Measurements from ENCODE around the gene AGRP.

Gene AGRP

GRCh38 chr16:67445126-67445426, 38.3 kb downstream of the AGRP start:
- Histone ChIP-seq H3K27ac (ENCODE audit: extremely low read depth, low read depth, low read length) (no peak overlapping the region), H3K9me3 (ENCODE audit: control insufficient read depth, insufficient read depth, low read depth, low read length) (no peaks in the 10 kb centered on the region), H3K36me3 (ENCODE audit: control insufficient read depth in 2 of 2, insufficient read depth in 1 of 2, low read length in 2 of 2) (peaks cover 0 to 80% of the 10 kb centered on the region in 2 experiments; a peak in 1 of 3 replicates), H3K4me1 (ENCODE audit: control insufficient read depth, insufficient read depth, low read length) (no peaks in the 10 kb centered on the region), H3K4me3 (ENCODE audit: low read depth, low read length) (no peak overlapping the region)
- POLR2A ChIA-PET, result no interaction called here
- CTCF ChIA-PET, result interaction anchor here (0.6 to 3.7 kb wide), 7 partner anchors 10 to 283 kb away, joined by 3 to 31 read pairs (median 4); no protein-coding TSS in a partner anchor
- TF ChIP-seq ZNF623 (tag by site-specific recombination; IDR thresholded peaks at IDR 0.05), result peak; percentile 69
- TF ChIP-seq HIC1 (tag by site-specific recombination; IDR thresholded peaks at IDR 0.05), result no peak
- no peak for TF ChIP-seq ZSCAN16 (tag by site-specific recombination; IDR thresholded peaks at IDR 0.05)
- no peak for TF ChIP-seq ZNF221 (tag by site-specific recombination; IDR thresholded peaks at IDR 0.05; ENCODE audit: borderline replicate concordance)
- TF ChIP-seq ZNF530 (tag by site-specific recombination; IDR thresholded peaks at IDR 0.05; ENCODE audit: low read depth), result no peak
- TF ChIP-seq ZNF776 (tag by site-specific recombination; IDR thresholded peaks at IDR 0.05; ENCODE audit: borderline replicate concordance), result no peak

- no peaks in the 10 kb centered on the region for H3K9me3 ChIP-seq (ENCODE audit: control insufficient read depth, insufficient read depth, low read depth, low read length)
Observed at GRCh38 chr16:67444259-67445125, 38.9 kb downstream of the AGRP start.

GRCh38 chr16:67443265-67443664, 40.1 kb downstream of the AGRP start:
- Histone ChIP-seq H3K27ac (ENCODE audit: extremely low read depth, low read depth, low read length) (no peak overlapping the region), H3K4me3 (ENCODE audit: low read depth, low read length) (no peak overlapping the region), H3K36me3 (ENCODE audit: control insufficient read depth in 2 of 2, insufficient read depth in 1 of 2, low read length in 2 of 2) (peaks cover 0 to 79% of the 10 kb centered on the region in 2 experiments; a peak in 1 of 3 replicates), H3K4me1 (ENCODE audit: control insufficient read depth, insufficient read depth, low read length) (no peaks in the 10 kb centered on the region), H3K9me3 (ENCODE audit: control insufficient read depth, insufficient read depth, low read depth, low read length) (no peaks in the 10 kb centered on the region)
- ChIA-PET CTCF (interaction anchor here (0.5 to 1.7 kb wide), 4 partner anchors 14 to 820 kb away, joined by 3 to 12 read pairs (median 4); no protein-coding TSS in a partner anchor), POLR2A (interaction anchor here (1.6 kb wide), 1 partner anchor 12 kb away, joined by 3 read pairs; the partner anchor contains the start of gene HSD11B2)
- TF ChIP-seq ZNF133 (tag by site-specific recombination; IDR thresholded peaks at IDR 0.05) (no peak), ZNF654 (tag by site-specific recombination; IDR thresholded peaks at IDR 0.05; ENCODE audit: low read depth) (no peak), ZNF211 (tag by site-specific recombination; IDR thresholded peaks at IDR 0.05; ENCODE audit: low read depth) (no peak), PRDM4 (tag by site-specific recombination; IDR thresholded peaks at IDR 0.05) (no peak), MZF1 (tag by site-specific recombination; IDR thresholded peaks at IDR 0.05; ENCODE audit: borderline replicate concordance) (no peak), ZNF18 (tag by site-specific recombination; IDR thresholded peaks at IDR 0.05) (no peak), ZNF416 (tag by site-specific recombination; IDR thresholded peaks at IDR 0.05) (no peak)

More at GRCh38 chr16:67444259-67445125, 38.9 kb downstream of the AGRP start:
- TF ChIP-seq ZNF280D (tag by site-specific recombination; IDR thresholded peaks at IDR 0.05) (no peak), ZNF146 (tag by site-specific recombination; IDR thresholded peaks at IDR 0.05) (no peak), ZNF596 (tag by site-specific recombination; IDR thresholded peaks at IDR 0.05) (no peak), ZNF701 (tag by site-specific recombination; IDR thresholded peaks at IDR 0.05) (no peak)
- Histone ChIP-seq H3K36me3 (ENCODE audit: control insufficient read depth in 2 of 2, insufficient read depth in 1 of 2, low read length in 2 of 2) (peaks cover 0 to 77% of the 10 kb centered on the region in 2 experiments; a peak in 1 of 3 replicates), H3K4me1 (ENCODE audit: control insufficient read depth, insufficient read depth, low read length) (no peaks in the 10 kb centered on the region), H3K4me3 (ENCODE audit: low read depth, low read length) (no peak overlapping the region), H3K27ac (ENCODE audit: extremely low read depth, low read depth, low read length) (no peak overlapping the region)
- CTCF ChIA-PET, result interaction anchor here (0.6 to 1.7 kb wide), 6 partner anchors 9 to 223 kb away, joined by 3 to 12 read pairs (median 4); no protein-coding TSS in a partner anchor
- POLR2A ChIA-PET, result interaction anchor here (1.6 kb wide), 1 partner anchor 14 kb away, joined by 3 read pairs; the partner anchor contains the start of gene HSD11B2

Measured in HEK293 (cell line).